ACC112 (cell line): ENCODE measurements around the gene NIT2.

Source experiments
- H2AFZ ChIP-seq: fragments of 200-600 bp; sonication (generic); one replicate; pipeline ENCODE4 v1.6.0; 2017; ENCODE audit warnings: antibody characterized with exemption, low read length; ENCODE audit not compliant: unreplicated experiment
- H3K27ac ChIP-seq: fragments of 200-600 bp; sonication (generic); 2 replicates; pipeline ENCODE4 v1.5.1; 2014; ENCODE audit warnings: low read depth, mild to moderate bottlenecking, antibody characterized with exemption, low read length, moderate library complexity
- H3K27me3 ChIP-seq: fragments of 200-600 bp; sonication (generic); 2 replicates; pipeline ENCODE4 v1.6.1; 2014; ENCODE audit warnings: mild to moderate bottlenecking, antibody characterized with exemption, low read length, moderate library complexity, mixed read lengths; ENCODE audit not compliant: insufficient read depth
- H3K36me3 ChIP-seq: fragments of 200-600 bp; sonication (generic); 2 replicates; pipeline ENCODE4 v1.6.1; 2016; ENCODE audit warnings: mild to moderate bottlenecking, antibody characterized with exemption, low read length, moderate library complexity, mixed read lengths; ENCODE audit not compliant: insufficient read depth
- H3K4me1 ChIP-seq: fragments of 200-600 bp; sonication (generic); one replicate; pipeline ENCODE4 v1.6.1; 2016; ENCODE audit warnings: low read length, mixed read lengths; ENCODE audit not compliant: insufficient read depth, unreplicated experiment, control insufficient read depth
- H3K4me3 ChIP-seq: fragments of 200-600 bp; sonication (generic); 2 replicates; pipeline ENCODE4 v1.5.1; 2014; ENCODE audit warnings: mild to moderate bottlenecking, low read depth, low read length
- H3K79me2 ChIP-seq: fragments of 200-600 bp; sonication (generic); one replicate; pipeline ENCODE4 v1.6.0; 2016; ENCODE audit warnings: low read length; ENCODE audit not compliant: control insufficient read depth, unreplicated experiment, insufficient read depth

Gene NIT2, protein sequence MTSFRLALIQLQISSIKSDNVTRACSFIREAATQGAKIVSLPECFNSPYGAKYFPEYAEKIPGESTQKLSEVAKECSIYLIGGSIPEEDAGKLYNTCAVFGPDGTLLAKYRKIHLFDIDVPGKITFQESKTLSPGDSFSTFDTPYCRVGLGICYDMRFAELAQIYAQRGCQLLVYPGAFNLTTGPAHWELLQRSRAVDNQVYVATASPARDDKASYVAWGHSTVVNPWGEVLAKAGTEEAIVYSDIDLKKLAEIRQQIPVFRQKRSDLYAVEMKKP

DNA sequence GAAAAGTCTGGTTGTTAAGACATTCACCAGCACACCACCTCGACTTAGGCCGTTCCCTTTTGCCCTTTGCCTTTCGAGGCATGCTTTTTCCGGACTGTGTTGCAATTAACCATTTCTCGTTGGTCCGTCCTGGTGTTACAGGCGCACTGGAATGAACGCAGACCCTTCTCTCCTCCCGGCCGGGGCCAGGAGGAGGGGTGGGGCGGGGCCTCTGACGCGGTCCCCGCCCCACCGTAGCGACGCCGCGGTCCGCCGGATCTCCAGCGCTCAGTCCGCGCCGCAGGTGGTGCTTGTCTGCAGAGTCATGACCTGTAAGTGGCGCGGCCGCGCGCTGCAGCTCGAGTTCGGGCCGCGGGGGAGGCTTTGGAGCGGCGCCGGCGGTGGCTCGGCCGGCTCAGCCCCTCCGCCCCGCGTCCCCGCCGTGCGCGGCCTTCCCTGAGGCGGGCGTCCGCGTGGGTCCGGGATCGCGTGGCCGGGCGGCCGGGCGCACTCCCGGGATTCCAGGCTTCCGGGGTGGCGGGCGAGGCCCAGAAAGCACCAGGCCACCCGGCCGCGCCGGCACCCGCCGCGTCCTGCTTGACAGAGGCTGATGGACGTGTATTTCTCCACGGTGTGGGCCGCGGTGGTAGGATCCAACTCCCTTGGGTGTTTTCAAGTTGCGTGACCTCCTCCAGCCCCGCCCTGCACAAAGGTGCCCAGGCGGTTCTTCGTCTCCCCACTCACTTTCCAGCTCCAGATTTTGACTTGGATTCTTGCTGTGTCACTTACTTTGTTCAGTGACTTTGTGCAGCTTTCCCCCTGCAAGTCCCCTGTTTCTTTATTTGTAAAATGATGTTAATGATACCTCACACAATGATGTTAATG, at the start of gene NIT2:
NIT2 (plus strand) TSS at position 270 of the 864 bp plus-strand sequence; CDS start at position 305, 35 bp downstream.
- Histone ChIP-seq H3K36me3 (peaks cover 16% of the 10 kb centered on the region; the same call in 1 of the 2 replicates), H3K79me2 (peaks cover 19% of the 10 kb centered on the region), H3K27me3 (no peaks in the 10 kb centered on the region), H2AFZ (peak within 1 kb of the TSS; percentile 99), H3K27ac (peak within 1 kb of the TSS; percentile 8; the same call in 1 of the 2 replicates), H3K4me1 (peaks cover 13% of the 10 kb centered on the region), H3K4me3 (peak within 1 kb of the TSS; percentile 86)

DNA sequence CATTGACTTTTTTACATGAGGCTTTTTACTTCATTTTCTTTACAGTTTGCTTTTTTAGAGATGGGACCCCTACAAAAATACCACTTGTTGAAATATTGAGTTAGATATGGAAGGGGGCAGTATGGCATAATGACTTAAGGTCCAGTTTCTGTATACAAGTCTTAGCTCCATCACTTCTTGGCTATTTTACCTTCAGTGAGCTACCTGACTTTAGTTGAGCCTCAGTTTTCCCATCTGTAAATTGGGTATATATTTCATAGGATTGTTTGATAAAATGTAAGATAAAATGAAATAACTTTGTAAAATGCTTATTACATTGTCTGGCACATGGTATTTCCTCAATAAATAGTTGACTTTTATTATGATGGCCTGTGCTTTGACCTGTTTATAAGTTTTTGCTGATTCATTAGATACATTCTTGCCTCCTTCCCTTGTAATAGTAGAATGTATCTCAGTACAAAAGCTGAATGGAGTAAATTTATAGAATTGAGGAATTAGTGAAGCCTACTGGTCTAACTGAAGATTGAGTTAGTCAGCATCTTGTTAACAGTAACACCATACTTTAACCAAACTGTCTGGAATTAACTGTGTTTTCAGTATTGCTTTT, 46.2 kb upstream of the NIT2 start:
- peaks cover 22% of the 10 kb centered on the region for H3K36me3 ChIP-seq
- peaks cover 9% of the 10 kb centered on the region for H3K4me1 ChIP-seq
- H2AFZ ChIP-seq: no peak overlapping the region
- no peaks in the 10 kb centered on the region for H3K79me2 ChIP-seq
- H3K27me3 ChIP-seq: no peaks in the 10 kb centered on the region
- no peak overlapping the region for H3K27ac ChIP-seq
- H3K4me3 ChIP-seq: no peak overlapping the region

DNA sequence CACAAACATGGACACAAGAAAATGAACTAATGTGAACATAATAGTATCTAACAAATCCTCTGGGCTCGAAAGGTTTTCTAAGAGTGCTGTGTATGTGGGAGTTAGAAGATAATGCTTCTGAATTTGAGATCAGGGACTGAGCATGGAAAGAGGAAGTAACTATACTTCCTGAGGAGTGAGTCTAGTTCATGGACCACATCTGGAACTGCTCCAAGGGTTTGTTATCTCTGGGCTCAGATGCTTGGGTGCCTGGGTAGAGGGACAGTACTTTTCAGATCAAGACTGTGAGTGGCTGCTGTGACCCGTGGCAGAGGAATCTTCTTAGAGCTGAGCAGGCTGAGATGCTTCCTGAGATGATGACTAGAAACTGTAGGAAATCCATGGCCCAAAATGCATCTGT, 45.2 kb upstream of the NIT2 start:
- no peak overlapping the region for H3K27ac ChIP-seq
- H3K4me3 ChIP-seq: no peak overlapping the region
- H3K27me3 ChIP-seq: no peaks in the 10 kb centered on the region
- no peak overlapping the region for H2AFZ ChIP-seq
- no peaks in the 10 kb centered on the region for H3K79me2 ChIP-seq
- H3K4me1 ChIP-seq: peaks cover 9% of the 10 kb centered on the region
- peaks cover 19% of the 10 kb centered on the region for H3K36me3 ChIP-seq

DNA sequence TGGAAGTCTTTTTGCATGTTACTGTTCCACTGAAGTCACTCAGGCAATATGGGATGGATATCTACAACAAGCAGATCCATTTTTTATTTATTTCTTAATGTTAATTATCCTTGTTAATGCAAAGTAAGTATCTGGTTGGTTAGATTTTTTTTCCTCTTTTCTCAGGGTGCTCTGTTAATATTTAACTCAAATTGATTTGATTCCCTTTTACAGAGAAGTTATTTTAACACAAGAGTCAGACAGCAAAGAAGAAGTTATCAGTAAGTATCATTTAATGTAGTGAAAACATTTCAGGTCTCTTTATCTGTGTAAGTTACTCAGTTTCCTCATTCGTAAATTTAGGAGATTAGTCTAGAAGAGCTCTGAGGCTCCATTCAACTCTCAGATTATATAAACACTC, 39.5 kb upstream of the NIT2 start:
- no peaks in the 10 kb centered on the region for H3K79me2 ChIP-seq
- H3K27ac ChIP-seq: no peak overlapping the region
- peaks cover 19% of the 10 kb centered on the region for H3K4me1 ChIP-seq
- no peak overlapping the region for H3K4me3 ChIP-seq
- no peaks in the 10 kb centered on the region for H3K27me3 ChIP-seq
- H3K36me3 ChIP-seq: peaks cover 13% of the 10 kb centered on the region
- no peak overlapping the region for H2AFZ ChIP-seq

DNA sequence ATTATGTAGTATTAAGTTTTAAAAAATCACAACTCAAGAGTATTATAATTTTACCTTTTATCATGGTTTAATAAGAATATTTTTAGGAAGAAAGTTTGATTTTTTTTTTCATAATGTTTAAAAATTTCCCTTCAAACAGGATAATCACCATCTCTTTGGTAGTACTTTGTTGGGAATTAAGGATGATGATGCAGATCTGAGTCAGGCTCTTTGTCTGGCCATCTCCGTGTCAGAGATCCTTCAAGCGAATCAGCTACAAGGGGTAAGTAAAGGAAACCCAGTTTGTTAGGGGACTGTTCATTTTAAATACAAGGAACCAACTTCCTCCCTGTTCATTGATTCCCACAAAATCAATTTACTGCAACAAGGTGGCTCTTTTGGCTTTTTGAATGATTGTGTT, 36.8 kb upstream of the NIT2 start:
- no peaks in the 10 kb centered on the region for H3K27me3 ChIP-seq
- no peaks in the 10 kb centered on the region for H3K79me2 ChIP-seq
- H3K36me3 ChIP-seq: peaks cover 14% of the 10 kb centered on the region
- H3K27ac ChIP-seq: peak overlapping the region; percentile 47
- peaks cover 19% of the 10 kb centered on the region for H3K4me1 ChIP-seq
- no peak overlapping the region for H3K4me3 ChIP-seq
- H2AFZ ChIP-seq: no peak overlapping the region

DNA sequence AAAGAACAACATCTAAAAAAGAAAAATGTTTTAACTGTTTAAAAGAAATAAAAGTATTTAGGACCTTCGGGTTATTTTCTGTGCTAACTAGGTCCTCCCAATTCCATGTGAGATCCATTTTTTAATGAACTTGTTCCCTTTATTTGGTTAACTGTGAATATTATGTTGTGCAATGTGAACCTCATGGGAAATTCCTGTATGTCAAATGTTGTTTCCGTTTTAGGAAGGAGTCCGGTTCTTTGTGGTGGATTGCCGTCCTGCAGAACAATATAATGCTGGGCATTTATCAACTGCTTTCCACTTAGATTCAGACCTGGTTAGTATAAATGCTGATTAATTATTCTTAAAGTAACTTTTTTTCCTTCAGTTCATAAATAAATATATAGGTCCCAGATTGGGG, 35.5 kb upstream of the NIT2 start:
- H2AFZ ChIP-seq: no peak overlapping the region
- no peaks in the 10 kb centered on the region for H3K27me3 ChIP-seq
- no peak overlapping the region for H3K4me3 ChIP-seq
- no peaks in the 10 kb centered on the region for H3K79me2 ChIP-seq
- H3K27ac ChIP-seq: no peak overlapping the region
- H3K4me1 ChIP-seq: peaks cover 19% of the 10 kb centered on the region
- H3K36me3 ChIP-seq: peaks cover 14% of the 10 kb centered on the region

DNA sequence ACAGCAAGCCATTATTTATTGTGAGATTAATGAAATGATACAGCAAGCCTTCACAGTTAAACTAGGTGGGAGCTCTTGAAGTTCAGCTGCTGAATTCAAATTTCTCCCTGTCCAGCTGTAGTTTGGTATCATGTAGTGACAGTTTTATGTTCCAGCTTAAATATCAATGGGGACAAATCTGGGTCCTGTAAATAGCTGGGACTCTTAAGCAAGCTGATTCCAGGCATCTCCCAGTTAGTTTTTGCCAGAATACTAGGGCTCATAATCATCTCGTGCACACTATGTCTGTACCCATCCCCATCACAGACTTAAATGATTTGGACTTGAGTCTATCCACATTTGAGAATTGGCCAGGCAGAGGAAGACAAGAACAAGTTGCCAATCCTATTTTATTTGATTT, 27.9 kb upstream of the NIT2 start:
- Histone ChIP-seq H3K27me3 (no peaks in the 10 kb centered on the region), H2AFZ (no peak overlapping the region), H3K79me2 (no peaks in the 10 kb centered on the region), H3K27ac (no peak overlapping the region), H3K4me3 (no peak overlapping the region), H3K36me3 (peaks cover 14% of the 10 kb centered on the region), H3K4me1 (peaks cover 15% of the 10 kb centered on the region)

DNA sequence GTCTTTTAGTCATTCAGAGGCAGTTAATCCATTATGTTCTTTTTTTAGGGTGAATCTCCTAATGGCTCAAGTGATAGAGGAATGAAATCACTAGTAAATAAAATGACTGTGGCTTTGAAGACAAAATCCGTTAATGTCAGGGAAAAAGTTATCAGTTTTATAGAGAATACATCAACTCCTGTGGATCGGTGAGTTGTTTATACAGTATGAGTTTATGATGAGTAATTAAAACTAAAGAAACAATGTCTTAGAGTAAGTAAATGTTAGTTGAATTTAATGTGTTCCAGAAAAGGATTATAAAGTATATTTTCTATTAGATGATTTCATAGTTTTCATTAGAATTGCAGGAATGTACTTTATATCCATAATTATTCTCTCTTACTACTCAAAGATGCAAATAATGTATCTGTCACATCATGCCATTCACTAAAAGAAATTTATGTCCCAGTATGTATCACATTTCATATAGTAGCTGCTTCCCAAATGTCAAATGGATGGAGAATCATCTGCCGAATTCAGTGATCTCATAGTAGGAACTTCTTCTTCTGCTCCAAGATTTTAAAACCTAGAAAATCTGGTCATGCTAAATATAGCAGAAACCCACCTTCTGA, 24.1 kb upstream of the NIT2 start:
- Histone ChIP-seq H3K79me2 (no peaks in the 10 kb centered on the region), H2AFZ (no peak overlapping the region), H3K36me3 (peaks cover 4% of the 10 kb centered on the region), H3K4me3 (peak overlapping the region; percentile 54), H3K4me1 (peaks cover 16% of the 10 kb centered on the region), H3K27me3 (no peaks in the 10 kb centered on the region), H3K27ac (peak overlapping the region; percentile 9)

DNA sequence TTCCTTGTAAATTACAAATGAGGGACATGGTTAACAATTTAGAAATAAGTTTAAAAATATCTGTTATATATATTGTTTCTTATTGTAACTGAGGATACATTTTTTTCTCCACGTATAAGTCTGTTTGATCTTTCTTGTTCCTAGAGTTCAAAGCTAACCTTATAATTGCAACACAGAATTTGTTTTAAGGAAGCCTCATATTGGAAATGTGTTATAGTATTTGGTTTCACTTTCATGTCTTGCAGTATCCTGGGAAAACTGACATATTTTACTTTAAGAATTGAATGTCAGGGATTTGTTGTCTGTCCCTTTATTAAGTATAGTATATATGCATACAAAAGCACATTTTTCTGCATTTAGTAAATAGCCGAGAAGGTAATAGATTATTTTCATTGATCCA, 23.5 kb upstream of the NIT2 start:
- Histone ChIP-seq H3K27ac (no peak overlapping the region), H3K4me3 (peak overlapping the region; percentile 54), H3K79me2 (no peaks in the 10 kb centered on the region), H3K4me1 (peaks cover 16% of the 10 kb centered on the region), H3K27me3 (no peaks in the 10 kb centered on the region), H3K36me3 (peaks cover 4% of the 10 kb centered on the region), H2AFZ (no peak overlapping the region)

DNA sequence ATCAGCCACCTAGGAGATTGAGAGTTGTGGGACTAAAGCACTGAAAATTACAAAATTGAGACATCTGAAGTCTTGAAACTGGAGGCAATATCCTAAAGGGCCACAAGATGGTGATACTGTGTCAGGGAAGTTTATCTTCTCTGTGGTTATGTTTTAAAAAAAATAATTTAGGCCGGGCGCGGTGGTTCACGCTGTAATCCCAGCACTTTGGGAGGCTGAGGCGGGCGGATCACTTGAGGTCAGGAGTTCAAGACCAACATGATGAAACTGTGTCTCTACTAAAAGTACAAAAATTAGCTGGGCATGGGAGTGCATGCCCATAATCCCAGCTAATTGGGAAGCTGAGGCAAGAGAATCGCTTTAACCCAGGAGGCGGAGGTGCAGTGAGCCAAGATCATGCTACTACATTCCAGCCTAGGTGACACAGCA, 17.9 kb upstream of the NIT2 start:
- no peaks in the 10 kb centered on the region for H3K79me2 ChIP-seq
- H3K4me3 ChIP-seq: no peak overlapping the region
- 0 out of 2 replicates have a peak overlapping the region, but pooled peaks have one; percentile 35 for H3K27ac ChIP-seq
- H3K36me3 ChIP-seq: peaks cover 7% of the 10 kb centered on the region
- no peak overlapping the region for H2AFZ ChIP-seq
- H3K4me1 ChIP-seq: peaks cover 13% of the 10 kb centered on the region
- no peaks in the 10 kb centered on the region for H3K27me3 ChIP-seq
